Glomerular endothelial cell (primary cell): ENCODE measurements around the gene PLAC8. TPM values are rescaled to one million over a fixed set of nuclear protein-coding genes. Genes with fewer than 3 reads are reported as not detected.
"Not testable (repeated sequence)": the region's sequence is repeated elsewhere in the genome, so short reads cannot be mapped to it uniquely, and the experiment has no call there.

ENCODE experiments used
- DNase-seq: peaks from one replicate; pipeline ENCODE4 v3.0.0-alpha.2; 2011; ENCODE audit warnings: low read depth, low spot score; ENCODE audit errors: extremely low read depth
- total RNA-seq: library from RNA; depleted of rRNA; stranded (reverse); fragments of >200 nt; gene quantifications from 2 replicates; pipeline ENCODE4 v1.2.3, GENCODE V29; 2015

The PLAC8 gene, protein sequence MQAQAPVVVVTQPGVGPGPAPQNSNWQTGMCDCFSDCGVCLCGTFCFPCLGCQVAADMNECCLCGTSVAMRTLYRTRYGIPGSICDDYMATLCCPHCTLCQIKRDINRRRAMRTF
- 0.10 and 0.18 TPM in 2 replicates for total RNA-seq

DNA sequence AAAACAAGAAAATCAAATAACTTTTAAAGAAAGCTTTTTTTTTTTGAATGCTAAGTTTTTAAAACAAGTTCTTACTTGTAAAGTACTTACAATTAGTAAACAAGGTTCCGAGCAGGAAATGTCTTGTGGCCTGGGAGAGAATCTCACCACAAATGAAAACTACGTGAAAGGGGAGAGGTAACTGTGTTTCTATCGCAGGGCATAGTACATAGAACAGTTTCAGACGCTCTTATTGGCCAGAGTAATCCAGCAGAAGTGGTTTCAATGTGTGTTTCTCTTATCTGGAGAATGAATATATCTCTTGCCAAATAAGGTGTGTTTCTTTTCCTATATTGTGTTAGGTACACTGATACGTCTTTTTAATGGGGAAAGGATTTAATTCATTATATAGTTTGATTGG is at the start of gene PLAC8:
Gene PLAC8, minus strand, starts transcription at position 154 of the 400 bp plus-strand sequence. CDS start 6,808 bp downstream, outside the sequence.
- DNase-seq: no peak

DNA sequence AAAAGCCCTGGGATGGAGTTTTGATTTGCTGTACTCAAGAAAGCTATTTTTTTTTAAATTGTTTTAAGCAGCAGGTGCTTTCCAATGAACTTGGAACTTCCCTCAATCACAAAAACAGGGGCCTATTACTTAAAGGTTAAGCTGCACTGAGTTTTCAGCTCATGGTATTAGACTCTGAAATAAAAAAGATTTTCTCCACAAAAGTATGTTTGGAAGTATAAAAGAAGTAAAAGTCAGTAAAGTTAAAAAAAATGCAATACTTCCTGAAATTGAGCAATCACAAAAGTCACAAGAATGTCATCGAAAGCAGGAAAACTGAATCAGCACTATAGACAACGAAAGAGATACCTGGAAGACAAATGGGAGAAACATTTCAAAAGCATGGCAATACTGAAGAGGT is 38.9 kb upstream of the PLAC8 start:
- no peak for DNase-seq

DNA sequence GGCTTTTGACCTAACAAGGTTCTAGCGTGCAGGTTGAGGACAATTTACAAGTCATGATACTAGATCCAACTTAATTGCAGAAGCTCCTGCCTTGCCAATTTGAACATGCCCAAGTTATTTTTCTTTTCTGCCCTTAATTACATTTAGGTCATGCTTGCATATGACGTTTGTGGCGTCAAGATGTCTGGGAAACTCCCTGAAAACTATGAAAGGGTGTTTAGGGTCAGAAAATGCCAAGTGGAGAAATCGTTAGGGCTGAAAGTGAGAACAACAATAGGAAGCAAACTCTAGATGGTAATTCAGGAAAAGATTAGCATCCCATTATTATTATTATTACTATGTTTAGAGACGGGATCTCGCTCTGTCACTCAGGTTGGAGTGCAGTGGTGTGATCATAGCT is 38.2 kb upstream of the PLAC8 start:
- no peak for DNase-seq

DNA sequence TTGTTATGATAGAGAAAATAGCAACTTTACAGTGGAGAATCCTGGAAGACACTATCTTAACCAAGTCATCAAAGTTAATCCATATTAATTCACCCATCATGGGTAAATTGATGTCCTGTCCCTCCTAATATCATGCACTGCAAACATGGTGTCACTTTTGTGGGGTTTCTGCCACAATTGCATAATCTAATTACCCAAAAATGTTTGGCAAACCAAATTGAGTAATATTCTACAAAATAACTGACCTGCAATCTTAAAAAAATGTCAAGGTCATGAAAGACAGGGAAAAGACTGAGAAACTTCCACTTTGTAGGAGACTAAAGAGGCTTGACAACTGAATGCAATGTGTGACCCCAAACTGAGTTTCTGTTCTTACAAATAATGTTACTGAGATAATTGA is 37.1 kb upstream of the PLAC8 start:
- no peak for DNase-seq

DNA sequence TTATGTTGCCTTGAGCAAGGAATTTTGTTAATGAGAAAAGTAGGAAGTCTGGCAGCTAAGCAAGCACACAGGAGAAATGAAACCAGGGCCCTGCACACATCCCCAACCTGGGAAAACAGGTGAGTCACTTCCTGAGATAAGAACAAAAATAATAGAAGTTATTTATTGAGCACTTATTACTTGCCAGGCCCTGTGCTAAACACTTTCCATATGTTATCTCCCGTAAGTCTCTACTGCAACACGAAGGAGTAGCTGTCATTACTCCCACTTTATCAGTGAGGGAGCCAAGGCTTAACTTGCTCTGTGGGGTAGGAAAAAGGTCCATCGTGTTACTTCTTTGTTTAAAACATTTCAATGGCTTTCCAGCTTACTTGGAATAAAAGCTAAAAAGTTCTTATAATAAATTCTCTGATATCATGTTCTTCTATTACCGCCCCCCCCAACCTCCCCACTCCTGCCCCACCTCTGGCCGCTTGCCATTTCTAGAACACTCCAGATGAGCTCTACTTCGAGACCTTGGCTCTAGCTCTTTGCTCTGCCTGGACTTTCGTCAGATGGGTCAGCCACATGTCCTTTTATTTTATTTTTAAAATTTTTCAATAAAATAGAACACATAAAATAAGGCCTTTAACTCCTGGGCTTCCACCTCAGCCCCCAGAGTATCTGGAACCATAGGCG is 36.3 kb upstream of the PLAC8 start:
- DNase-seq: no peak

DNA sequence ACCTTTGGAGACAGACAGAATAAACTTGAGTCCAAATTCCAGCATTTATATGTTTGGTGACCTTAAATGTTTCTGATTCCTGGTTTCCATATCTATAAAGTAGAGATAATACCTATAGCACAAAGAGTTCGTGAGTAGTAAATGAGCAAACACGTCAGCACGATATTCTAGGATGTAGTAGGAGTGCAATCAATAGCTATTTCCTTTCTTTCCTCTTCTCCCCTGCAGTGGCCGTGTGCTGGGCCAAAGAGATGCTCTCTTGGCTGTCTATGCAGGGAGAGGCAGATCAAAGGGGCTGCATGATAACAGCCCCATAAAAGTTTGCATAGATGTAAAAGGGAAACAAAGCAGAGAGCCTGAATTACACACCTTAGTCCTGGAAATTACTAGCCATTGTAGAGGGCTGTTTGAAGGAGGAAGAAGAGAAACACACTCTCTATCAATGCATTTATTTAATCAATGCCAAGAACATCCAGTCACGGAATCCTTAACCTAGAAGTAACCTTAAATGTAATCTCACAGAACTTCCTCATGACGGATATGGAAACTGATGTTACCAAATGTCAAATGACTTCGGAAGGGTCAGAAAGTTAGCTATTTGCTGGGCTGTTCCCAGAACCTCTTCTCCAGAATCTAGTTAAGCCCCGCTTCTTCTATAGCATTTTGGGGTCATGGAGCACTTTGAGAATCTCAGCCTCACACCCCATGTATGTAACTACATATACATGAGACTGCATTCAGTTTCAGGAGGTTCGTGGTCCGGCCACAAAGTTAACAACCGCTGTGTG is 35.5 kb upstream of the PLAC8 start:
- DNase-seq: no peak

DNA sequence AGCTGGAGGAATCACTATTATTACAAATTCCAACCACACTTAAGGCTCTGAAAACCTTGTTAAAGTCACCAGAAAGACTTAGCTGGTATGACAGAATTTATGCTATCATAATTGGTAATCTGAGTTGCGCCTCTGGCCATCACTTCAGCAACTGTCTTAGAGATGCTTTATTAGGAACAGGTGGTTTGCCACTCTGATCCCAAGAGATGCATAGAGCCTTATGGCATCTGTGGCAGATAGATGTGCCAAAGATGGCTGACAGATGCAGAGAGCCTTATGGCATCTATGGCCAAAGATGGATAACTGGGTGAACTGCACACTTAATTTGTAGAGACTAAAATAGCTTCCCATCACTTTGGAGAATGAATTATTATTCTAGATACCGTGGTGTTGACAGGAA is 32.3 kb upstream of the PLAC8 start:
- no peak for DNase-seq

DNA sequence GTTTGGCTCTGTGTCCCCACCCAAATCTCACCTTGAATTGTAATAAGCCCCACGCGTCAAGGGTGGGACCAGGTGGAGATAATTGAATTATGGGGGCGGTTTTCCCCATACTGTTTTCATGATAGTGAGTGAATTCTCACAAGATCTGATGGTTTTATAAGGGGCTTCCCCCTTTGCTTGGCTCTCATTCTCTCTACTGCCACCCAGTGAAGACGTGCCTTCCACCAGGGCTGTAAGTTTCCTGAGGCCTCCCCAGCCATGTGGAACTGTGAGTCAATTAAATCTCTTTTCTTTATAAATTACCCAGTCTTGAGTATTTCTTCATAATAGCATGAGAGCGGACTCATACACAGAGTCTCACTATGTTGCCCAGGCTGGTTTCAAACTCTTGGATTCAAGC is 31.2 kb upstream of the PLAC8 start:
- not testable (repeated sequence) for DNase-seq

DNA sequence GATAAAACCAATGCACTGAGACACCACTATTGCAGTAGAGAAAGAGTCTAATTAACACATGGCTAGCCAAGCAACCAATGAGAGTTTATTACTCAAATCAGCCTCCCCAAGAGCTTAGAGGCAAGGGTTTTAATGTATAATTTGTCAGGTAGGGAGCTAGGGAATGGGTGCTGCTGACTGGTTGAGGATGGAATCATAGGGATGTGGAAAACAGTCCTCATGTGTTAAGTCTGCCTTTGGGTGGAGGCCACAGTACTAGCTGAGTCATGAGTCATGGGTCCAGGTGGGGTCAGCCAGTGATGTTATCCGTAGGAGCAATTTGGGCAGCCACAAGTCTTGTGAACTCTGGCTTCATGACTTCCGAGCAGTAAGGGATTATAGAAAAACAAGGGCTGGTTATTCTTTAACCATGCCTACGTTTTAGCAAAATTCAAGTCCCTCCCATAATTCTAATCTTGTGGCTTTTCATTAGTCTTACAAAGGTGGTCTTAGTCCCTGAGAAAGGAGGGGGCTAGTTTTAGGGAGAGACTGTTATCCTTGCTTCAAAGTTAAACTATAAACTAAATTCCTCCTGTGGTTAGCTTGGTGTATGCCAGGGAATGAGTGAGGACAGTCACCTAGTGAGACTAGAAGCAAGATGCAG is 25.1 kb upstream of the PLAC8 start:
- DNase-seq: no peak

DNA sequence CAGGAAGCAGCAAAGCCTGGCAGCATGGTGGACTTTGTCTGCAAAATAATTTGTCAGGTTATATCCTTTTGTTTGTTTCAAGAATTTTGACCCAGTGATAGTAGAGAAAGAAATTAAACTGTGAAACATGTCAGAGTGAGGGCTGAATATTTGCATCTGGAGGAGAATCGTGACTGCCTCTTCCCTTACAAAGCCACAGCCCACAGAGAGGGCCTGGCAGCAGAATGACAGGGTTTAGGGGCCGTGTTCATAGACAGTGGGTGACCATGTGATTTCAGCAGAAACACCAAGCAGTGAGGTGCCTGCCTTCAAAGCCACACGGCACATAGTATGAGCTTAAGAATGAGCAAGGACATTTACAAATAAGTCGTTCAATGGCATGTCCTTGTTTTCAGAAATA is 24.4 kb upstream of the PLAC8 start:
- DNase-seq: no peak

DNA sequence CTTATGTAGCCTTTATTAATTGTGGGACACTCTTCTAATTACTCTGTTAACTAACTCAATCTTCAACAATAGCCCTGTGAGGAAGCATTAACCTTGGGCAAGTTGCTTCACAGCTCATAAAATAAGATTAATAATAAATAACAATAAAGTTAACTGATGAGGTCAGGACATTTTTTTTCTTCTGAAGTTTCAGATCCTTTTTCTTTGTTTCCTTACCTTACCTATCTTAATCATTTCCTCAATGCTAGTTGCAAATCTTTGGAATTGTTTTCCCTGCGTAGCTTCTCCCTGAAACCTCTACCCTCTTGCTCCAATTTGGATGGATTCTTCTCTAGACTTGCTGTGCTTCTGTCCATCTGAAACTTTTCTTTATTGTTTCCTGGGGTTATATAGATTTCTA is 17.5 kb upstream of the PLAC8 start:
- DNase-seq: no peak

DNA sequence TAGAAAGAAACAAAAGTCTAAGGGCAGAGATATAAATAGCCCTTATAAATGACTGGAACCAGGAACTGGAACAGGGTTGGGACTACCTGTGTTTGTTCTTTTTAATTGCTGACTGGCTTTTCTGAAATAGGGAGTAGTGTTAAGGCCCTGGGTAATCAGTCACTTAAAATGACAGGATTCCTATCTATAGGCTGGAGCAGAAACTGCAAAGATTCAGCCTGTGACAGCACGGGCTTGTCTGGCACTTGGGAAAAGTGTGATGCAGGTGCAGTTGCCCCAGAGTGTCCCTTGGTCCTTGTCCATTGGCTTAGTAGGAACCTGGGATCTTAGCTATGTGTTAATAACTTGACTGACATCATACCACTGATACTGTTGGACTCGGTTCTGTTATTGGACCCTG is 14.7 kb upstream of the PLAC8 start:
- DNase-seq: no peak

DNA sequence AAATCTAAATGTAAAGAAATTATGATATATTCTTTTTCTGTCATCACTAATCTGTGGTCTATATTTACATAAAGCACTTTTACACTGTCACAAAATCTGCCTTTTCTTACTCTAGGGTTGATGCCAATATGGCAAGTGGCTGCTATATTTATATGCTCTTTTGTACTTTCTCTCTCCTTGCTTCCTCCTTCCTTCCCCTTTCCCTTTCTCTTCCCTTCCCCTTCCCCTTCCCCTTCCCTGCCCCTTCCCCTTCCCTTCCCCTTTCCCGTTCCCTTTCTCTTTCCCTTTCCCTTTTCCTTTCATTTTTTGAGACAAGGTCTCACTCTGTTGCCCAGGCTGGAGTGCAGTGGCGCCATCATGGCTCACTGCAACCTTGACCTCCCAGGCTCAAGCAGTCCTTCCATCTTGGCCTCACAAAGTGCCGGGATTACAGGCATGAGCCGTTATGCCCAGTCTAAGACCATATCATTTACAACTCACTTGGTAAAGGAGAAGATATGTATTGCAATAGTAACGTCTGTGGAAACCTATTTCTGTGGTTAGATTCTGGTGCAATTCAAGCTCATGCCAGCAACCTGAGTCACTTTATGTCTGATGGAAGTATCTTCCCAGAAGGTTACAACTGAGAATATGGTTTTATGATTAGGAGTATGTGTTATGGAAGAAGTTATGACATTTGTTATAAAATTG is 13.9 kb upstream of the PLAC8 start:
- DNase-seq: no peak

DNA sequence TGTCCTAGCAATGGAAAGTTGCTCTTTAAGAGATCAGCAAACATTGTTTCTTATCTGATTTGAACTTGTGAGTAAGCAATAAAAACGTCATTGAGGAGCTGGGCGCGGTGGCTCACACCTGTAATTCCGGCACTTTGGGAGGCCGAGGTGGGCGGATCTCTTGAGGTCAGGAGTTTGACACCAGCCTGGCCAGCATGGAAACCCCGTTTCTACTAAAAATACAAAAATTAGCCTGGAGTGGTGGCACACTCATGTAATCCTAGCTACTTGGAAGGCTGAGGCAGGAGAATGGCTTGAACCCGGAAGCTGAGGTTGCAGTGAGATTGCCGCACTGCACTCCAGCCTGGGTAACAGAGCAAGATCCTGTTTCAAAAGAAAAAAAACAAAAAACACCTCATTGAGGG is 11.2 kb upstream of the PLAC8 start:
- no peak for DNase-seq

DNA sequence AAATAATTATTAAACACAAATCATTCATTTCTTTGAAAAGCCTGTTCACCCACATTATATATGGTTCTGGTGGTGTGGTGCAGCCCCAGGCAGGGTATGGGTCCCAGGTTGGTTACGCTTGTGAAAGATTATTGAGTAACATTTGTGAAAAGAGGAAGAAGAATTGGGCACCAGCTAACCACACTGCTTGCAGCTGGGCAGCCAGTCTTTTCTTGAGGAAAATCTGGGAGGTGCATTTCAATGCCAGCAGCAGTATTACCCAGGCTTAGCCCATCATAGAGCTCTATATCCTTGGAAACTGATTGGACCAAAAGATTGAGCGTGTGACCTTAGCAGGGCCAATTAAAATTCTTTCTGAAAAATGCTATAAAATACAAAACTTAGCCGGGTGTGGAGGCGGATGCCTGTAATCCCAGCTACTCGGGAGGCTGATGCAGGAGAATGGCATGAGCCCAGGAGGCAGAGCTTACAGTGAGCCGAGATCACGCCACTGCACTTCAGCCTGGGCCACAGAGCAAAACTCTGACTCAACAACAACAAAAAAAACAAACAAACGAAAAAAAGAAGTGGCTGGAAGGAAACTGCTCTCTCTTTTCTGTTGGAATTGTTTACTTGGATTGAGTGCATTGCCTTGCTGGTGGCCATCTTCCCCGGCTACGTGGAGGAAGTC is 9.7 kb upstream of the PLAC8 start:
- no peak for DNase-seq

DNA sequence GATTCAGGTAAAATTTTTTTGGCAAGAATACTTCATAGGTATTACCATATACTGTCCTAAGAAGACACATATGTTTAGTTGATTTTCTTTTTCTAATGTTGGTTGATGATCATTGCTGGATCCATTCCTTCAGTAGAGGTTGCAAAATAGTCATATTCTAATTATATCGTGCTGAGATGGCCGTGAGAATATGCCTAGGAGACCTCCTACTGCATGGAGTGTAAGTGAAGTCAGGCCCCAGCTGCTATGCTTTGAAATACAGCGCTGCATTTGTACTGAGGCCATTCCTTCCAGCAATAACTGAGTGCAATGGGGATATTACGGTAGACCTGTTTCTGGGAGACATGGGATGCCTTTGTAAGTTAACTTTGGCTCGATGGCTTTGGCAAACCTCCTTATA is 6.7 kb upstream of the PLAC8 start:
- DNase-seq: no peak

DNA sequence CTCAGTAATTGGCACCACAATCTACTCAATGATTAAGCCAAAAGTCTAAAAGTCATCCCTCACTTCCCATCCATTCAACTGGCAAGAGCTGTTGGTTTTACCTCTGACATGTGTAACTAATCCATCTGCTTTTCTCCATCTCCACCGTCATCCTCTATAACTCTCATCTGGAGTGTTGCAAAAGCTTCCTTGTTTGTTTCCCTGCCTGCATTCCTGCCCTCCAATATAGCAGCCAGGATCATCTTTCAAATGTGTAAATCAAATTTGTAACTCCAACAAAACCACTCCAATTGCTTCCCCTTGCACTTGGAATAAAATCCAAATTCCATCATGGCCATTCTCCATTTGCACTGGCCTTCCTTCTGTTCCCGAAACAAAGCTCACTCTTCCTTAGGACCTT is 4.3 kb upstream of the PLAC8 start:
- no peak for DNase-seq

DNA sequence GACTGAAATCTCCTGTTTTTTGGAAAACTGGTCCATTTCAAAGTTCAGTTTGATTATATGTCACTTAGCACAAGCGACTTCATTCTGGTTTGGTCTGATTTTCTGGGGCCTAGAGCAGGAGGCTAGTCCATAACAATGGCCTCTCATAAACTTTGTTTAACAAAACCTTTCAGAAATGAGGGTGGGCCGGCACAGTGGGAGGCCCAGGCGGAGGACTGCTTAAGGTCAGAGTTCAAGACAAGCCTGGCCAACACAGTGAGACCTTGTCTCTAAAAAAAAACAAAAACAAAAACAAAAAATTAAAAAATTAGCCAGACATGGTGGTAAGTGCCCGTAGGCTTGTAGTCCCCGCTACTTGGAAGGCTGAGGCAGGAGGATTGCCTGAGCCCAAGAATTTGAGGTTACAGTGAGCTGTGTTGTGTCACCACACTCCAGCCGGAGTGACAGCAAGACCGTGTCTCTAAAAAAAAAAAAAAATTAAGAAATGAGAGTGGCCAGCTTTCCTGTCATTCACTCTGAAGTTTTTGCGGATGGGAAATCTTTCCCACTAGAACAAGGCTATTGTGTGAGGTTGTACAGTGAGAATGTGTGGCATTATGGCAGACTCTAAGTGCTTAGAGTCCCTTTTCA is 1.2 kb upstream of the PLAC8 start:
- no peak for DNase-seq

DNA sequence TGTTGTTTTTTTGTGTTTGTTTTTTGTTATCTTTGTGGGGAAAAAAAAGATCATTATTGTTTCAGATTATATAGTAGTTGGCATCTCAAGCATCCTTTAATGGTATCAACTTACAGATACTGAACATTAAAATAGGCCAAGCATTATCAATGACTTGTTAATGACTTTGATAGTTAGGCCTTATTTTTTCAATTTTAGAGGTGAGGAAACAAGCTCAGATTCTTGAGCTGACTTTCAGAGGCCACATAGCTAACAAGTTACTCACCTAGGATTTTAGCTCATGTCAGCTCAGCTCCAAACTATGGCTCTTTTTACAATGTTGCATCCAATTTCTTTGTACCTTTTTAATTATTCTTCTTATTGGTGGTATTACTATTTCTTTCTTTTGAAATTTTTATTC is 471 bp upstream of the PLAC8 start:
- no peak for DNase-seq

DNA sequence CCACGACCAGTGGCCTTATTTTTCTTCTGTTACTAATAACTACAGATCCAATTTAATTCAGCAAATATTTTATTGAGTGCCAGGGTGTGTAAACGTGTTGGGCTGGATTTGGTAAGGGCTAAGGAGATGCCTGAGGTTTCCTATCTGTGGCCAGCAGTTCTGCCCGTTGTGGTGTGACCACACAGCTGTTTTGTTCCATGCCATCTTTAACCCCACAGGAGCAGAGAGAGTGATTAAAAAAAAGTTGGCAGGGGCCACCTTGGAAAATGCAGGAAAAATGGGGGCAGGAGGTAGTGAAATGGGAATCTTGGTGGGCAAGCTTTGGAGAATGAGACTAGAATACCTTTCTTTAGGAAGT is 1.1 kb downstream of the PLAC8 start:
- DNase-seq: no peak
